ENCODE results near the gene TMEM184B.
"Not testable (repeated sequence)": the region's sequence is repeated elsewhere in the genome, so short reads cannot be mapped to it uniquely, and the experiment has no call there.

Gene TMEM184B

DNA sequence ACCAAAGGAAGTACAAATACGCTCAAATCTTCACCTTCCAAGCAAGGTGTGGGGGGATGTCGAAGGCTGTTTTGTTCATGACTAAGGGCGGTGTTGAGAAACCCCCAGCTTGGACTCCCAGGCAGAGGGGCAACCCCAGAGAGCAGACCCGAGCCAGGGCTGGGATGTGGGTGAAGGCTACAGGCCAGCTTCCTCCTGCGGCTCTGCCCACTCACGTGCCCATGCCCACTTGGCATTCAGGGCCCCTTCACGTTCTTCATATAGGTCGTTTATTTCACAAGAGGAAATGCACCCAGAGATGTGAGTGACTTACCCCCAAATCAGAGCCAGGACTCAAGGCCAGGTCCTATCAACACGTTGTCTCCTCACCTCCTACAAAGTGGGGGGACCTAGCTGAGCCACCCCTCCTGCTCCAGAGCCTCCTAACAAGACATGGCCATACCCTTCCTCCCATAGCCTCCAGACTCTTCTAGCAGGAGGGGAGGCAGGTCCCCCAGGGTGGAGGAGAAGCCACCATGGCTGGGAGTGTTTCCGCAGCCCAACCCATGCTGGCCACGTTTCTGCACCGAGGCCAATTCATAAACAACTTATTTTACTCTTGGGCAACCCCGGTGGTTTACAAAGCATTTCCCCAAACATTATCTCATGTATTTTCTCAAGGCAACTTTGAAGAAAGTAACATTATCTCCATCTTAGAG, 22.0 kb downstream of the TMEM184B start:
- DNase-seq: no peak

DNA sequence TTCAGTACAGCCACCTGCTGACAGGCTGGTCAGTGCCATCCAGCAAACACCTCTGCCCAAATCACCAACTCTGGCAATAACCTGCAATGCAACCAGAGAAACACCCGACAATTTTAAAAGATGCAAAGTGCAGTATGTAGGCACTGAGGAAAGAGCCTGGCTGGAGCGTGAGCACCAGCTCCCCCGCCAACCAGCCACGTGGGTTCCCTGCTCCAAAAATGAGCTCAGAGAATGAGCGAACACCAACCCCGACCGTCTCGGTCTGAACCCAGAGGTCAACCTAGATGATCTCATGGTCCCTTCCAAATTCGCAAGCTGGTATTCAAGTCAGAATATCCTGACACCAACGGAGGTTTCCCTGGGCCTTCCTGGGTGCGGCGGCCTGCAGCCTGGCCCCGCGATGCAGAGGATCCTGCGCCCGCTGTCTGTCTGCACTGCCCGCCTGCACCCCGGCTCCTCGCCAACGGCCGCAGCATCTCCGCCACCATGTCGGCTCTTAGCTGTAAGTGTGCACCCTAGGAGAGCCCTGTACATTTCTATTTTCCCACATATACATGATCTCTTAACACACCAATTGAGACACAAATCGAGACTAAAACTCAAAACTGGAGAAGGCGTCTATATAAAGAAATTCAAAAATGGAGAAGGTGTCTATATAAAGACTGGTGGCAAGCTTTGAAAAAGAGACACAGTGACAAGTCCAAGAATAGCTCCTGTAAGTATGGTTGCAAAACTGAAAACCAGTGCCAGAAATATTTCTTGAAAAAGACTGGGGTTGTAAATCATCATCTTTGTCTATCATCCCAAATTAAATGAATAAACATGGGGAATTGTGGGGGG, 22.8 kb downstream of the TMEM184B start:
- peak in 4 of 58 donors; percentile 13 to 52 (median 36) for DNase-seq

DNA sequence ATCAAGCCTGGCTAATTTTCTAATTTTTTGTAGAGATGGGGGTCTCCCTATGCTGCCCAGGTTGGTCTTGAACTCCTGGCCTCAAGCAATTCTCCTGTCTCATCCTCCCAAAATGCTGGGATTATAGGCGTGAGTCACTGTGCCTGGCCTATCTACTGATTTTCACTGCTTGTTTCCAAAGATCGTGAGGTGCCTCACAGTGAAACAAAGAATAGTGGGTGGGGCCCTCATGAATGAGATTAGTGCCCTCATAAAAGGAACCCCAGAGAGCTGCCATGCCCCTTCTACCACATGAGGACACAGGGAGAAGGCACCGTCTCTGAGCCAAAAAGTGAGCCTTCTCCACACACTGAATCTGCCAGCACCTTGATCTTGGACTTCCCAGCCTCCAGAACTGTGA, 23.5 kb downstream of the TMEM184B start:
- no peak for DNase-seq

DNA sequence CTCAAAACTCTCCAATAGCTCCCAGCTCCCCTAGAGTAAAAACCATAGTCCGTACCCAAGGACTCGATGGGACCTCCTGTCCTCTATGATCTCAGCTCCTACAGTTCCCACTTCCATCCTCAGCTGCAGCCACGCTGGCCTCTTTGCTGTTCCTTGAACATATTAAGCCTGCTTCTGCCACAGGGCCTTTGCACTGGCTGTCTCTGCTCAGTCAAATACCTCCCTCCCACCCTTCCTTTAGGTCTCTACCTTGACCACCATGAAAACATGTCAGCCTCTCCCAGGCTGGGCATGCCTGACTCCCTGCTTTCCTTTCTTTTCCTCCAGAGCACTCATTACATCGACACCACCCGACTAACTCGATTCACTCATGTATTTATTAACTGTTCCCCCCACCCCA, 24.5 kb downstream of the TMEM184B start:
- DNase-seq: no peak

DNA sequence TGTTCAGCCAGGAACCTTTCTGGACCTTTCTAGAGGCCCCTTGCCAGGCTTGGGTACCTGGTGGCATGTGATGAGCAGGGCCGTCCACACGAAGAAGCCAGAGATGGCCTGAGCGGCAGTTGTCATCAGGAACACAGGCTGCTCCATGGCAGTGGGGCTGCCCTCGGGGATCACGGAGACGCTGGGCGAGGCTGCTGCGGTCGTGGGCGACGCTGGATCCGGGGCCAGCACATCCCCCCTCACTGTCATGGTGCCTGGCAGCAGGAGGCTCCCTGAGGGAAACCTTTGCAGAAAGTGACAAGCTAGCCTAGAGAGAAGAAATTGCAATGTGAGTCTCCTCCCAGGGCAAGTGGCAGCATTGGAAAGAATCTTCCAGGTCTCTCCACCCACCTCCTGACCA, 25.1 kb downstream of the TMEM184B start:
- DNase-seq: peak in 1 of 58 donors; percentile 31

DNA sequence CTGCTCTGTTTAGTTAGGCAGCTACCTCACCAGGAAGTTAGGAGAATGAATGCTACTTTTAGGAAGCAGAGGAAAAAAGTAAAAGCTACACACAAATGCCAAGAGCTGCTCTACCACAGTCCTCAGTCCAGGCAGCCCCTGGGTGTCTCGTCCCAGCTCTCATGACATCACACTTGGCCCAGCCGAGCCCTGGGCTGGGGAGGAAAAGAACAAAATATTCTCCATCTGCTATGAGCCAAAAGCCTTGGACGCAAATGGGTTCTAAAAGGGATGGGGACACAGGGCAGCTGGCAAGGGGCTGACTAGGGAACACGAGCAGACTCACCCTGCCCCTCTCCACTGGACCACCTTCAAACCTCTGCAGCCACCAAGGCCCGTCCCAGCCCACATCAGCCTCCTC, 26.1 kb downstream of the TMEM184B start:
- peak in 46 of 58 donors; percentile 17 to 87 (median 60) for DNase-seq

DNA sequence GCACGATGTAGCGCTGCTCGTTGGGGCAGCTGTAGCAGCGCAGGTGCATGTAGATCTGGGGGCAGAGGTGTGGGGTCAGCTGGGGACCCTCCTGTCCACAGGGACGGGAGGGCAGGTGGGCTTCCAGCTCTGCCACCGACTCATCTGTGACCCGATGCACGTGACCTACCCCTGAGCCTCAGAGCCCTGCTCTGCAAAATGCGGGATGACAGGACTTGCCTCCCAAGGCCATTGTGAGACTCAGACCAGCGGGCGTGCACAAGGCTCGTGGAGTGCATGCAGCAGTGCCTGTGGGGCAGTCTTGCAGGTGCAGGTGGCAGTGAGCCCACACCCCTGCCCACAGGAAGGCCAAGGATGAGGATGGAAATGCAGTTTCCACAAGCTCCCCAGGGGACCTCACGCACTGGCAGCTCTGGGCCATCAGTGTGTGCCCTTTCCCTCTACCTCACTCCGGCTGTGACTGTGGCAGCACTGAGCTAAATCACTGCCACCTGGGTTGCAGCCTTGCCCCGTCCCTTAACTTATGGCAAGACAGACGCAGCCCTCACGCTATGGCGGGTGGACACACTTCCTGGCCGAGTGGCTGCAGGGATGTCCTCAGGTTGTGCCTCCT, 26.7 kb downstream of the TMEM184B start:
- no peak for DNase-seq

DNA sequence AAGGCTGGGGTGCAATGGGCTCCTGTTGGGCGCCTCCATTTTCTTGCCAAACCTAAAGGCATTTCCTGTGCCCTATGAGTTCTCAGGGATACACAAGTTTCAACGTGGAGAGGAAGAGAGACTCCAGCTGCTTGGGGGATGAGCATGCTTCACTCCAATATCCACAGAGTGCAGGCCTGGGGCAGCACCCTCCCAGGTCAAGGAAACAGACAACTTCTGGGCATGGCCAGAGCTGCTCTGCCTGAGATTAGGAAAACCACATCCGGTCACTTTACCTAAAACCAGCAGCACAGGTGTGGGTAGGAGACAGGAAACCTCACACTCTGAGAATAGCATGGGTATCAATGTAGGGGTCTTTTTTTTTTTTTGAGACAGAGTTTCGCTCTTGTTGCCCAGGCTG, 28.7 kb downstream of the TMEM184B start:
- DNase-seq: no peak

DNA sequence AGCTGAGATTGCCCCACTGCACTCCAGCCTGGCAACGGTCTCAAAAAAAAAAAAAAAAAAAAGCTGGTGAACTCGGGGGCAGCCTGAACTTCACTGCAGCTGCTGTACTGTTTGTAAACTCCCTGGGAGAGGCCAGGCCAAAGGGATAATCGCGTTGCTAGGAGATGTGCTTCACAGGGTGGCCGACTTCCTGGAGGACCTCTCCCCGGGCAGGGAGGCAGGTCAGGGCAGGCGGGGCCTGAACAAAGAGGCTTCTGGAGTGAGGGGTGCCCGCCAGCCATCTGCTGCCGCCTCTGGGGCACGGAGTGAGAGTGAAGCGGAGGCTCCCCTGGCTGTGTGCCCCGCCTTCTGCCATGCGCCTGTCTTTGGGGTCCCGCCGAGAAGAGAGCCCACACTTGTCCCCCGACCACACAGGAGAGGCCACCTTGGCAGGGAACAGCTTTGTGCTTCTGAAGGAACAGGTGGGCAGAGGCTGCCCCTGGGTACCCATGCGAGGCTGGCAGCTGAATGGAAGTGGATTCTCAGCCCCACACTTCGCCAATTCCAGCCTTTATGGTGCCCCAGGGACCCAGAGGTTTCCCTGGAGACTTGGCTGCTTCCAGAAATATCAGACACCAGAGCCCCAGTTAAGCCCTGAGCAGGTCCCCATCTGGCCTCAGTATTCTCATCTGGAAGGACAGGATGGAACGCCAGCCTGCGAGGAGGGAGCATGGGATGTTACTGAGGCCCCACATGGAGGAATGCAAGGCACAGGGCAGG, 29.6 kb downstream of the TMEM184B start:
- peak in 39 of 58 donors; percentile 19 to 81 (median 50) for DNase-seq

DNA sequence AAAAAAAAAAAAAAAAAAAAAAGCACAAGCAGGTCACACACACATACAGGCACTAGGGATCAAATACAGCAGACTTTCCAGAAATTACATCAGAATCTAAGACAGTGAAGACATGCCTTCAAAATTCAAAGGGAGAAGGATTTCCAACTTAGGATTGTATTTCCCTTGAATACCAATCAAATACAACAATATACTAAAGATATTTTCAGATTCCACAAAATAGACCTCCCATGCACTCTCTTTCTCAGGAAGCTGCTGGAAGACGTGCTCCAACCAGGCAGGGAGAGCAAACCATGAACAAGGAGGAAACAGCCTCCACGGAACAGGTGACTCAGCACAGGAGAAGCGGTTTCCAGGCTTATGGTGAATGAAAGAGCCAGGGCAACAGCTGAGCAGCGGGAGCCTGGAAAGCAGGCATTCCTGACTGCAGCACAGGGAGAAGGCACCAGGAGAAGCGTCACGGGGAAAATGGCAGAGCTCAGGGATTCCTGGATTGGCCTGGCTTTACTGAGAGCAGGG, 32.0 kb downstream of the TMEM184B start:
- DNase-seq: peak in 35 of 58 donors; percentile 19 to 76 (median 44)

DNA sequence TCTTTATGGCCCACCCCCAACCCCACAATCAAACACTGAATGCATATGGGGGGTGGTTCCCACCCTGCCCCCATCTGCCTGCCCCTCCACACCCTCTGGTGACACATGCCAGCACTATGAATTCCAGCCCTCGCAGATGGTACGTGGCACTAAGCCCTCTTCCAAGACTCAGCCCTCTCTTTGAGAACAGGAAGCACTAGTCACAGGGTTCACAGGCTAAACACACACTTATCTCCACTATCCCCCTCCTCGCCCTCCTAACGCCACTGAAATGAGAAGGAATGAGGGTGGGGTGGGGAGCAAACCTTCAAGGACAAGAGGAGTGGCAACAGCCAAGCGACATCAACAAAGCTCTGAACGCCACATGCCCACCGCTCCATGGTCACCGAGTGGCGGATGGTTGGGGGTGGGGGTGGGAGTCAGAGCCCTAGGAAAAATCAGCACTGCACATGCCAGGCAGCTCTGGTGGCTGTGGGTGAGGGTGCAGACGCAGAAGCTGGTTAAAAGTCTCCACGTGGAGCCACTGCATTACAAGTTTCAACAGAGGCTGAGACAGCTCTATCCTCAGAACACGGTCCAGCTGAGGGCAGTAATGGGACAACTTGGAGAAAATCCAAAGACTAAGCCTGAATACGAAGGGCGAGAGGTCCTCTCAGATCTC, 33.6 kb downstream of the TMEM184B start:
- DNase-seq: peak in 42 of 58 donors; percentile 28 to 88 (median 60)

DNA sequence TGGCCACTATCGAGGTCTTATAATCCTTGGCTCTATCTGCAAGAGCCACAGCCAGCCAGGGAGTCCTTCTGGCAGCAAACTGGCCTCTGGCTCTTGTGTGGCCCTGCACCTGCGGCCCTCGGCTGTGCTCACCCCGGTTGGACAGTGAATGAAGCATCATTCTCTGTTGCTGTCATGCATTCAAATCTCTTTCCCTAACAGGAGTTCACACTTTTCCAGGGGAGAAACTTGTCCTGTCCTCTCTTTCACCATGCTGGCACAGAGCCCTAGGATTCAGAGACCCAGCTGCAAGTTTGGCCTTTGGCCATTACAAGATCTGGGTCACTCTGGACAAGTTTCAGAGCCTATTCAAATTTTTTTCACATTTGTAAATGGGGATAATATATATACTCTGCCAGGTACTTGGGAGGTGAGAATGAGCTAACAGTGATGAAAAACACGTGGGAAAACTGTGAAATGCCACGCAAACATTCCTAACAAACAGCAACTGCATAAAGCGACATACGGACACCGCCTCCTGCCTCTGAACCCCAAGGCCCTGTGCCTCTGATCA, 34.2 kb downstream of the TMEM184B start:
- peak in 30 of 58 donors; percentile 17 to 76 (median 44) for DNase-seq

DNA sequence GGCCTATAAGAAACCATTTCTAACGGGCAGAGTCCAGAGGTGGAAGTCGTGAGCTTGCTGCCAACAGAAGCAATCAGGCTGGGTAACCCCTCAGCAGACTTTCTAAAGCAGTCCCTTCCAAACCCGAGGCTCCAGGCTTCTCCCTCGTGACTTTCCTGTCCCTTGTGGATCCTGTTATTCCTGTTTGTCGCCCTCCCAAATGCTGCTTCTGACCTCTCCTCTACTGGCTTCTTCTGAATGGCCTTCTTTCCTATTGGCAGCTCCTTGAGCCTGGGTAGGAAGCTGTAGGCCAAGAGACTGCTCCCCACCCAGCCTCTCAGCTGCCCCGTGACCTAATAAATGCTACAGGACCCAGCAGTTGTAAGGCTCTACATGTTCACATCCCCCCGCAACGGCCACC, 36.0 kb downstream of the TMEM184B start:
- no peak for DNase-seq

DNA sequence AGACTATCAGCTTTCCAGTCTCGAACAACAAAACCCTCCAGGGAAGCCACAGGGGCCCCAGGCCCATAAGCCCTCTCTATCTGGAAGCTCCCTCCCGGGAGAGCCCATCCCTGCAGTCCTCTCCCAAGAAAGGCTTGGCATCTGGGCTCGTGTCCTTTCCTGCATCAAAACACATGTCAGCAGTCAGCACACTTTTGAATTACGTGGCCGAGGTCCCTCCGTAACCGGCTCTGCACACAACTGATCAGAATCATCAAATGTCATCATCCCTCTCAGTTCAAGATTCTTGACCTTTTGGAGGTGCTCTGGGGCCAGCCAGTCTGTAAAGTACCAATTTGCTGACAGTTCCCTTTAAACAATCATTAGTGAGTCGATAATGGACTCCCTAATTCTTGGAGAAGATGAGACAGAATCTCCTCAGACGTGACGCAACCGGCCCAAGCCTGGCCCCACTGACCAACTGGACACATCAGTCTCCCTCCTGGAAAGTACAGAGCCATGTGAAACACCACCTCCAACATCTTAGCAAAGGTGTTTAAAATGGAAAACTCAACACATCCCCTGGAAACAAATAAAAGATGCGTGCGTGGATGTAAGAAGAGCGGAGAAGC, 37.5 kb downstream of the TMEM184B start:
- DNase-seq: no peak

DNA sequence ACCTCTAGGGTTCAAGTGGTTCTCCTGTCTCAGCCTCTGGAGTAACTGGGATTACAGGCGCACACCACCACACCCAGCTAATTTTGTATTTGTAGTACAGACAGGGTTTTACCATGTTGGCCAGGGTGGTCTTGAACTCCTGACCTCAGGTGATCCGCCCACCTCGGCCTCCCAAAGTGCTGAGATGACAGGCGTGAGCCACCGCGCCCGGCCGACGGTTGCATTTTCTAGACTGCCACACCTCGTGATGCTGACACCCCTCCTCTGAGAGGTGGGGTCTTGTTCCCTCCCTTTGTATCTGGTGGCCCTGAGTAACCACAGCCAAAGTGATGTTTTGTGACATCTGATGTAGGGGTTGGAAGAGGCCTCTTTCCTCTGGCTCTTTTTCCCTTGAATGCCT, 39.0 kb downstream of the TMEM184B start:
- not testable (repeated sequence) for DNase-seq

DNA sequence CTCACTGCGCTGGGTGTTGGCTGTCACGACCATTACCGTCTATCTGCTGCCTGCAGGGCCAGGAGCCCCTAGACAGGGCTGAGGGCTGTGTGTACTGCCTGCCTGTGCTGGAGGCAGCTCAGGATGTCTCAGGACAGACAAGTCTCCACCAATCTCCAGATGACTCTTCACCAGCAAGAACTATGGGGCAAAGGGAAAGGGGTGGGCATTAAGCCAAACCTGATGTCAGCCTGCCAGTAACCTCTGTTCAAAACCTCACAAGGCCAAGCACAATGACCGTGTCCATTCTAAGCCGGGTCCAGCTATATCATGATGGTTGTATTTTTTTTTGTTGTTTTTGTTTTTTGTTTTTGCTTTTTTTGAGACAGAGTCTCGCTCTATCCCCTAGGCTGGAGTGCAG, 39.4 kb downstream of the TMEM184B start:
- peak in 1 of 58 donors; percentile 65 for DNase-seq

DNA sequence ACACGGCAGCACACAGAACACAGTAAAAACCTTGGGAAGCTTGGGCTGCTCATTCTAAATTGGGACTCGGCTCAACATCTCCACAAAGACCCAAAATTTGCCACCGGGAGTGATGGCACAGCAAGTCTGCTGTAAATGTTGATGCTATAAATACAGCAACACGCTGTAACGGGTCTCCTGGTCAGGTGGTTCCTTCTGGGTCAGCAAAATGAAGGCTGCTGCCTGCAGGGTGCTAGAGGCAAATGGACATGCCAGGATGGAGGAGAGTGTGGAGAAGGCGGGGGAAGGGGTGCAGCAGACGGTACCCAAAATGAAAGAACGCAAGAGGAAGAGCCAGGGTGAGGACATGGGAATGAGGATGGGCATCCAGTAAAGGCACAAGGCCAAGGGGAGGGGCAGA, 40.6 kb downstream of the TMEM184B start:
- no peak for DNase-seq

DNA sequence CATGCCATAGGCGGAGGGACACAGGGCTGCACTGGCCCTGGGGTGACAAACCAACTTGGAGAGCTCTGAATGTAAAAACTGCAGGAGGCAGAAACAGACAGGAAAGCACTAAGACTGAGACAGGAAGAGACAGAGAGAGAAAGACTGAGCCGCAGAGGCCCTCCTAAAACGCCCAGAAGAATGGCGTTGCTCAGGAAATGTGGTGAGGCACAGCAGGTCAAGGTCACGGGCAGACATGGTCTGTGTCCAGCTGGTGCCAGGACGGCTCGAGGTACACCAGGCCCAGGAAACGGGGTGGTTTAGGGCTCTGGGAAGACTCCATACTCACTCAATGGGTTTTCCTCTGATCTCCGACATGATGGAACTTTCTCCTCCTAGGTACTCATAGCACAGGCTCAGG, 41.9 kb downstream of the TMEM184B start:
- no peak for DNase-seq

DNA sequence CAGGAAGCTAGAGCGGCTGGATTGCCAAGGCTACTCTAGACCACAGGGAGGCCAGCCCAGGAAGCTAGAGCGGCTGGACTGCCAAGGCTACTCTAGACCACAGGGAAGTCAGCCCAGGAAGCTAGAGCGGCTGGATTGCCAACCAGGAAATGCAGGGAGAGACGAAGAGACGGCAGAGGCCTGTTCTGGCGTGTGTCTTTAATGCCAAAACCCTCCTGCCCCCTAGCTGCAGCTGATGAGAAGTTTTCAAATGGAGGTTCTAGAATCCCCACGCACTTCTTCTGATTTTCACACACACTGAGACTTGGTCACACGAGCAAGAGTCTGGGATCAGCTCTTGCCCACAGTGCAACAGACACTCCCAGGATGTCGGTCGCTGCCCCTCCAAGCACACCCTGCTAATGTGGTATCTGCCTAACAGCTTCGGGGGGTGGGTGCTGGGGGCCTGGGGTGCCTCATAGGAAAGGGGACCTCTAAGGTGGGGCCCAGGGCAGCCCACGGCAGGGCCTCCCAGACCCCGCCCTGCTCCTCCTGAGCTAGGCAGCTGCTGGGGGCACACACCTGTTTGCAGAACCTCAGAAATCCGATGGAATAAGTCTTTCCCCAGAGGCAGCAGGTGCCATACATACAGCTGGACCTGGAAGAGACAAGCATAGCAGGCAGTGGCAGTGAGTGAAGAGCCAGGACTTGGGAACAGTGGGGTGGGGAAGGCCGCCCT, 42.5 kb downstream of the TMEM184B start:
- peak in 32 of 58 donors; percentile 14 to 76 (median 40) for DNase-seq
